H1 (cell line): ENCODE measurements around the gene IQCH. TPM values are rescaled to one million over a fixed set of nuclear protein-coding genes. Genes with fewer than 3 reads are reported as not detected.

Experiments
- CTCF ChIA-PET: fragments of 300-600 bp; sonication (Branson Sonifier 250); formaldehyde crosslinking; loops from one replicate; lab custom pipeline; 2021; ENCODE audit not compliant: partially characterized antibody; lab: Charles Lee
- POLR2A ChIA-PET: fragments of 300-600 bp; sonication (Branson Sonifier 250); formaldehyde crosslinking; loops from one replicate; lab custom pipeline; 2021; ENCODE audit warnings: inconsistent platforms; ENCODE audit not compliant: partially characterized antibody; lab: Charles Lee
- DNase-seq, 2 experiments: peaks; one replicate each; pipeline versions ENCODE4 v3.0.0 to v3.0.0-alpha.2; 2010 to 2022; ENCODE audit warnings: low spot score in 2 of 2, low read depth in 1 of 2, mixed read lengths in 1 of 2
- FAIRE-seq: peaks from 2 replicates; lab custom pipeline; 2011; peaks lifted over from hg19 to GRCh38; lab: Jason Lieb, UNC
- H2AFZ ChIP-seq: 2 replicates; pipeline ENCODE4 v1.8.1; 2012; ENCODE audit warnings: low read length, inconsistent platforms
- H2AK5ac ChIP-seq: 2 replicates; pipeline ENCODE4 v1.6.1; 2013; ENCODE audit warnings: low read depth, low read length
- H2BK120ac ChIP-seq: replicated peaks from 2 replicates; pipeline ENCODE3; 2013; ENCODE audit warnings: low read depth, low read length, inconsistent platforms
- H2BK12ac ChIP-seq: 2 replicates; pipeline ENCODE4 v1.6.1; 2013; ENCODE audit warnings: low read depth, low read length
- H2BK15ac ChIP-seq: 2 replicates; pipeline ENCODE4 v1.6.1; 2013; ENCODE audit warnings: low read length
- H2BK20ac ChIP-seq: 2 replicates; pipeline ENCODE4 v1.6.1; 2013; ENCODE audit warnings: low read length
- H2BK5ac ChIP-seq: 2 replicates; pipeline ENCODE4 v1.6.1; 2013; ENCODE audit warnings: low read depth, low read length
- H3K14ac ChIP-seq: 2 replicates; pipeline ENCODE4 v1.6.1; 2013; ENCODE audit warnings: inconsistent platforms; ENCODE audit not compliant: insufficient read length
- H3K18ac ChIP-seq: 2 replicates; pipeline ENCODE4 v1.6.1; 2013; ENCODE audit warnings: low read length; ENCODE audit errors: extremely low read depth
- H3K23ac ChIP-seq: 2 replicates; pipeline ENCODE4 v1.6.1; 2013; ENCODE audit warnings: inconsistent platforms; ENCODE audit not compliant: insufficient read length
- H3K23me2 ChIP-seq: 2 replicates; pipeline ENCODE4 v1.6.1; 2013; ENCODE audit warnings: low read depth, low read length
- H3K27ac ChIP-seq: 2 replicates; pipeline ENCODE4 v1.6.1; 2011; ENCODE audit warnings: low read depth, low read length, inconsistent platforms
- H3K27me3 ChIP-seq, 4 experiments: replicated peaks in 1 of 4; 1 replicate in 1 of 4; 2 replicates in 3 of 4; pipeline versions ENCODE4 v1.6.1 to v1.8.1; 2011 to 2013; ENCODE audit warnings: low read length in 3 of 4, mild to moderate bottlenecking in 3 of 4, inconsistent platforms in 2 of 4, mixed read lengths in 2 of 4, moderate library complexity in 1 of 4; ENCODE audit not compliant: control insufficient read depth in 3 of 4, insufficient read depth in 3 of 4; ENCODE audit errors: extremely low read depth in 1 of 4
- H3K36me3 ChIP-seq, 4 experiments: 2 replicates each; pipeline versions ENCODE4 v1.6.1 to v1.8.1; 2011 to 2013; ENCODE audit warnings: mild to moderate bottlenecking in 4 of 4, low read length in 3 of 4, moderate library complexity in 2 of 4, control low read depth in 1 of 4, inconsistent platforms in 1 of 4; ENCODE audit not compliant: insufficient read depth in 4 of 4, control insufficient read depth in 2 of 4
- H3K4ac ChIP-seq: replicated peaks from 2 replicates; pipeline ENCODE3; 2013; ENCODE audit warnings: low read length, low read depth, mixed read lengths, inconsistent platforms; ENCODE audit not compliant: insufficient read length
- H3K4me1 ChIP-seq, 4 experiments: replicated peaks in 1 of 4; 1 replicate in 1 of 4; 2 replicates in 3 of 4; pipeline versions ENCODE4 v1.6.1 to v1.8.1; 2011 to 2013; ENCODE audit warnings: low read length in 3 of 4, inconsistent platforms in 2 of 4, mixed read lengths in 1 of 4; ENCODE audit not compliant: insufficient read depth in 4 of 4, control insufficient read depth in 3 of 4
- H3K4me2 ChIP-seq, 2 experiments: 2 replicates each; pipeline versions ENCODE4 v1.6.1 to v1.8.1; 2011 to 2013; ENCODE audit warnings: low read depth in 2 of 2, low read length in 2 of 2, control low read depth in 1 of 2, inconsistent platforms in 1 of 2, mild to moderate bottlenecking in 1 of 2; ENCODE audit not compliant: insufficient read depth in 1 of 2
- H3K4me3 ChIP-seq, 4 experiments: fragments of 200-600, 300-600 bp in 1 of 4; sonication (generic), shearing (Covaris generic), sonication (Bioruptor Twin) in 1 of 4; 2 replicates each; pipeline versions ENCODE4 v1.5.1 to v1.8.1; 2011 to 2016; ENCODE audit warnings: low read length in 4 of 4, low read depth in 3 of 4, control low read depth in 2 of 4, inconsistent platforms in 2 of 4, mild to moderate bottlenecking in 2 of 4, mixed read lengths in 1 of 4, moderate library complexity in 1 of 4; ENCODE audit not compliant: insufficient read depth in 2 of 4; ENCODE audit errors: extremely low read depth in 1 of 4
- H3K56ac ChIP-seq: replicated peaks from 2 replicates; pipeline ENCODE3; 2013; ENCODE audit warnings: low read depth, mild to moderate bottlenecking, mixed read lengths, low read length, inconsistent platforms; ENCODE audit not compliant: insufficient read length
- H3K79me1 ChIP-seq: 2 replicates; pipeline ENCODE4 v1.6.1; 2013; ENCODE audit warnings: low read depth, low read length, control low read depth
- H3K79me2 ChIP-seq, 2 experiments: 2 replicates each; pipeline versions ENCODE4 v1.6.1 to v1.8.1; 2012 to 2013; ENCODE audit warnings: low read length in 2 of 2, mild to moderate bottlenecking in 2 of 2, inconsistent platforms in 1 of 2; ENCODE audit not compliant: insufficient read depth in 2 of 2, control insufficient read depth in 1 of 2
- H3K9ac ChIP-seq, 4 experiments: replicated peaks in 1 of 4; 1 replicate in 1 of 4; 2 replicates in 3 of 4; pipeline versions ENCODE4 v1.6.1 to v1.8.1; 2011 to 2013; ENCODE audit warnings: low read depth in 3 of 4, low read length in 3 of 4, control low read depth in 2 of 4, mild to moderate bottlenecking in 2 of 4, moderate library complexity in 2 of 4, inconsistent platforms in 1 of 4; ENCODE audit errors: extremely low read depth in 1 of 4
- H3K9me3 ChIP-seq, 2 experiments: 2 replicates each; pipeline versions ENCODE4 v1.6.1 to v1.8.1; 2012 to 2013; ENCODE audit warnings: mild to moderate bottlenecking in 2 of 2, moderate library complexity in 2 of 2, control low read depth in 1 of 2, inconsistent platforms in 1 of 2, low read depth in 1 of 2, low read length in 1 of 2, mixed read lengths in 1 of 2; ENCODE audit not compliant: insufficient read depth in 2 of 2
- H4K20me1 ChIP-seq, 2 experiments: replicated peaks in 1 of 2; 2 replicates each; pipeline versions ENCODE3 to v1.8.1; 2011 to 2013; ENCODE audit warnings: inconsistent platforms in 2 of 2, low read length in 2 of 2, mild to moderate bottlenecking in 1 of 2; ENCODE audit not compliant: insufficient read depth in 2 of 2, control insufficient read depth in 1 of 2
- H4K5ac ChIP-seq: 2 replicates; pipeline ENCODE4 v1.6.1; 2013; ENCODE audit warnings: low read length, low read depth, mixed read lengths, inconsistent platforms; ENCODE audit not compliant: insufficient read length
- H4K8ac ChIP-seq: 2 replicates; pipeline ENCODE4 v1.8.0; 2013; ENCODE audit warnings: mild to moderate bottlenecking, moderate library complexity, low read length, inconsistent platforms; ENCODE audit not compliant: insufficient read depth; ENCODE audit errors: extremely low read depth
- H4K91ac ChIP-seq: replicated peaks from 2 replicates; pipeline ENCODE3; 2013; ENCODE audit warnings: low read length, mixed read lengths, inconsistent platforms; ENCODE audit not compliant: insufficient read length
- WGBS, 2 experiments: shearing (Covaris generic) in 1 of 2; methylation state at CpG; one replicate each; pipeline versions ENCODE4 v1.1.6 to v1.1.7; 2013 to 2015; ENCODE audit warnings: low lambda C conversion rate in 2 of 2, mixed read lengths in 2 of 2, inconsistent platforms in 1 of 2, low coverage in 1 of 2, missing lambda C conversion rate in 1 of 2; ENCODE audit not compliant: insufficient replicate concordance in 2 of 2, insufficient coverage in 1 of 2, insufficient read length in 1 of 2; ENCODE audit errors: extremely low coverage in 1 of 2, missing lambda C conversion rate in 1 of 2; 5-methylcytosine and 5-hydroxymethylcytosine counted together
- polyA plus RNA-seq, 7 experiments: library from polyadenylated mRNA; depleted of rRNA in 3 of 7; stranded (reverse) in 5 of 7; unstranded in 2 of 7; fragments of >200 nt in 5 of 7; fragments of 200-250 nt in 2 of 7; gene quantifications; 1 replicate in 5 of 7; 2 replicates in 1 of 7; 4 replicates in 1 of 7; pipeline versions ENCODE4 v1.2.1 to v1.2.3, GENCODE V29; 2011 to 2013; ENCODE audit warnings: missing spikeins in 2 of 7, mixed read lengths in 2 of 7
- total RNA-seq: library from RNA; stranded (reverse); fragmentation: NEBNext Ultra II Directional; extraction: Animal tissue kit (Norgen Biotek cat#: 25700); gene quantifications from 2 replicates; pipeline ENCODE4 v1.2.1, GENCODE V29; 2021
- TF ChIP-seq, protein P1 (sequence below): fragments of 300-600 bp; sonication (generic); IDR thresholded peaks from 2 replicates; pipeline ENCODE4 v1.7.1; 2012; ENCODE audit warnings: low read length, moderate library complexity, mild to moderate bottlenecking, inconsistent platforms; ENCODE audit not compliant: insufficient replicate concordance

Gene IQCH
- total and polyA plus RNA-seq, 2 of the 8 experiments (the other 6 are each of a cell fraction or from before 2014, with no cell fraction given): 0.60 to 1.9 TPM

DNA sequence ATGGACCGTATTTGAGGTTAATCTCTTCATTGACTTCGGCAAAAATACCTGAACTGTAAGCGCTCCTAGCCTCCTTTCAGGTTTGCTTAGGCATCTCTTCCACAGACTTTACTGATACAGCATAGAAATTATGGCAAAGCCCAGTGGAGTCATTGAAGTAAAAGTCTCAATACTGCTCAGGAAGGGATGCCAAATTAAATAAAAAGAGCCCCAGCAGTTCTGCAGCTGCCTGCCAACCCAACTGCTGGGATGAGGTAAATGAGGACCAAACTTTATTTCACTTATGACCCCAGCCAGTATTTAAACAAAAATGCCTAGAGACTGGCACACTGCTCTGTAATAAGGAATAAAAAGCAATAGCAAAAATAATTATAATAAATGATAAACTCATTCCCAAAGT, 65.4 kb downstream of the IQCH start:
- Histone ChIP-seq H4K91ac (no peak overlapping the region), H4K5ac (no peak overlapping the region), H3K18ac (no peak overlapping the region), H3K4me1 (no peaks in the 10 kb centered on the region), H3K36me3 (no peaks in the 10 kb centered on the region), H4K20me1 (no peaks in the 10 kb centered on the region), H3K14ac (no peak overlapping the region), H2BK12ac (no peak overlapping the region), H2BK15ac (no peak overlapping the region), H3K4ac (no peak overlapping the region), H2AK5ac (no peak overlapping the region), H4K8ac (no peak overlapping the region), H2AFZ (no peak overlapping the region), H3K4me3 (no peak overlapping the region), H3K4me2 (no peak overlapping the region), H3K9me3 (no peaks in the 10 kb centered on the region), H3K79me1 (no peaks in the 10 kb centered on the region), H3K27ac (no peak overlapping the region), H2BK20ac (no peak overlapping the region), H3K27me3 (no peaks in the 10 kb centered on the region), H2BK120ac (no peak overlapping the region), H3K56ac (no peak overlapping the region), H3K23me2 (no peaks in the 10 kb centered on the region), H3K23ac (no peak overlapping the region), H3K79me2 (no peaks in the 10 kb centered on the region), H3K9ac (no peak overlapping the region), H2BK5ac (no peak overlapping the region)
- ChIA-PET CTCF (no interaction called here), POLR2A (no interaction called here)
- WGBS, 2 experiments: 92% methylated on average over 3 of the region's 3 CpGs; no CpG with 5 or more reads in 1 of the 2 experiments
- no peak for DNase-seq
- no peak for FAIRE-seq
- TF ChIP-seq, protein P1, sequence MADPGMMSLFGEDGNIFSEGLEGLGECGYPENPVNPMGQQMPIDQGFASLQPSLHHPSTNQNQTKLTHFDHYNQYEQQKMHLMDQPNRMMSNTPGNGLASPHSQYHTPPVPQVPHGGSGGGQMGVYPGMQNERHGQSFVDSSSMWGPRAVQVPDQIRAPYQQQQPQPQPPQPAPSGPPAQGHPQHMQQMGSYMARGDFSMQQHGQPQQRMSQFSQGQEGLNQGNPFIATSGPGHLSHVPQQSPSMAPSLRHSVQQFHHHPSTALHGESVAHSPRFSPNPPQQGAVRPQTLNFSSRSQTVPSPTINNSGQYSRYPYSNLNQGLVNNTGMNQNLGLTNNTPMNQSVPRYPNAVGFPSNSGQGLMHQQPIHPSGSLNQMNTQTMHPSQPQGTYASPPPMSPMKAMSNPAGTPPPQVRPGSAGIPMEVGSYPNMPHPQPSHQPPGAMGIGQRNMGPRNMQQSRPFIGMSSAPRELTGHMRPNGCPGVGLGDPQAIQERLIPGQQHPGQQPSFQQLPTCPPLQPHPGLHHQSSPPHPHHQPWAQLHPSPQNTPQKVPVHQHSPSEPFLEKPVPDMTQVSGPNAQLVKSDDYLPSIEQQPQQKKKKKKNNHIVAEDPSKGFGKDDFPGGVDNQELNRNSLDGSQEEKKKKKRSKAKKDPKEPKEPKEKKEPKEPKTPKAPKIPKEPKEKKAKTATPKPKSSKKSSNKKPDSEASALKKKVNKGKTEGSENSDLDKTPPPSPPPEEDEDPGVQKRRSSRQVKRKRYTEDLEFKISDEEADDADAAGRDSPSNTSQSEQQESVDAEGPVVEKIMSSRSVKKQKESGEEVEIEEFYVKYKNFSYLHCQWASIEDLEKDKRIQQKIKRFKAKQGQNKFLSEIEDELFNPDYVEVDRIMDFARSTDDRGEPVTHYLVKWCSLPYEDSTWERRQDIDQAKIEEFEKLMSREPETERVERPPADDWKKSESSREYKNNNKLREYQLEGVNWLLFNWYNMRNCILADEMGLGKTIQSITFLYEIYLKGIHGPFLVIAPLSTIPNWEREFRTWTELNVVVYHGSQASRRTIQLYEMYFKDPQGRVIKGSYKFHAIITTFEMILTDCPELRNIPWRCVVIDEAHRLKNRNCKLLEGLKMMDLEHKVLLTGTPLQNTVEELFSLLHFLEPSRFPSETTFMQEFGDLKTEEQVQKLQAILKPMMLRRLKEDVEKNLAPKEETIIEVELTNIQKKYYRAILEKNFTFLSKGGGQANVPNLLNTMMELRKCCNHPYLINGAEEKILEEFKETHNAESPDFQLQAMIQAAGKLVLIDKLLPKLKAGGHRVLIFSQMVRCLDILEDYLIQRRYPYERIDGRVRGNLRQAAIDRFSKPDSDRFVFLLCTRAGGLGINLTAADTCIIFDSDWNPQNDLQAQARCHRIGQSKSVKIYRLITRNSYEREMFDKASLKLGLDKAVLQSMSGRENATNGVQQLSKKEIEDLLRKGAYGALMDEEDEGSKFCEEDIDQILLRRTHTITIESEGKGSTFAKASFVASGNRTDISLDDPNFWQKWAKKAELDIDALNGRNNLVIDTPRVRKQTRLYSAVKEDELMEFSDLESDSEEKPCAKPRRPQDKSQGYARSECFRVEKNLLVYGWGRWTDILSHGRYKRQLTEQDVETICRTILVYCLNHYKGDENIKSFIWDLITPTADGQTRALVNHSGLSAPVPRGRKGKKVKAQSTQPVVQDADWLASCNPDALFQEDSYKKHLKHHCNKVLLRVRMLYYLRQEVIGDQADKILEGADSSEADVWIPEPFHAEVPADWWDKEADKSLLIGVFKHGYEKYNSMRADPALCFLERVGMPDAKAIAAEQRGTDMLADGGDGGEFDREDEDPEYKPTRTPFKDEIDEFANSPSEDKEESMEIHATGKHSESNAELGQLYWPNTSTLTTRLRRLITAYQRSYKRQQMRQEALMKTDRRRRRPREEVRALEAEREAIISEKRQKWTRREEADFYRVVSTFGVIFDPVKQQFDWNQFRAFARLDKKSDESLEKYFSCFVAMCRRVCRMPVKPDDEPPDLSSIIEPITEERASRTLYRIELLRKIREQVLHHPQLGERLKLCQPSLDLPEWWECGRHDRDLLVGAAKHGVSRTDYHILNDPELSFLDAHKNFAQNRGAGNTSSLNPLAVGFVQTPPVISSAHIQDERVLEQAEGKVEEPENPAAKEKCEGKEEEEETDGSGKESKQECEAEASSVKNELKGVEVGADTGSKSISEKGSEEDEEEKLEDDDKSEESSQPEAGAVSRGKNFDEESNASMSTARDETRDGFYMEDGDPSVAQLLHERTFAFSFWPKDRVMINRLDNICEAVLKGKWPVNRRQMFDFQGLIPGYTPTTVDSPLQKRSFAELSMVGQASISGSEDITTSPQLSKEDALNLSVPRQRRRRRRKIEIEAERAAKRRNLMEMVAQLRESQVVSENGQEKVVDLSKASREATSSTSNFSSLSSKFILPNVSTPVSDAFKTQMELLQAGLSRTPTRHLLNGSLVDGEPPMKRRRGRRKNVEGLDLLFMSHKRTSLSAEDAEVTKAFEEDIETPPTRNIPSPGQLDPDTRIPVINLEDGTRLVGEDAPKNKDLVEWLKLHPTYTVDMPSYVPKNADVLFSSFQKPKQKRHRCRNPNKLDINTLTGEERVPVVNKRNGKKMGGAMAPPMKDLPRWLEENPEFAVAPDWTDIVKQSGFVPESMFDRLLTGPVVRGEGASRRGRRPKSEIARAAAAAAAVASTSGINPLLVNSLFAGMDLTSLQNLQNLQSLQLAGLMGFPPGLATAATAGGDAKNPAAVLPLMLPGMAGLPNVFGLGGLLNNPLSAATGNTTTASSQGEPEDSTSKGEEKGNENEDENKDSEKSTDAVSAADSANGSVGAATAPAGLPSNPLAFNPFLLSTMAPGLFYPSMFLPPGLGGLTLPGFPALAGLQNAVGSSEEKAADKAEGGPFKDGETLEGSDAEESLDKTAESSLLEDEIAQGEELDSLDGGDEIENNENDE: no peak
